ENCODE measurements around the gene CDH4. TPM values are rescaled to one million over a fixed set of nuclear protein-coding genes. Genes with fewer than 3 reads are reported as not detected.

The CDH4 gene
- total RNA-seq, 1 donor = 0.18 TPM

DNA sequence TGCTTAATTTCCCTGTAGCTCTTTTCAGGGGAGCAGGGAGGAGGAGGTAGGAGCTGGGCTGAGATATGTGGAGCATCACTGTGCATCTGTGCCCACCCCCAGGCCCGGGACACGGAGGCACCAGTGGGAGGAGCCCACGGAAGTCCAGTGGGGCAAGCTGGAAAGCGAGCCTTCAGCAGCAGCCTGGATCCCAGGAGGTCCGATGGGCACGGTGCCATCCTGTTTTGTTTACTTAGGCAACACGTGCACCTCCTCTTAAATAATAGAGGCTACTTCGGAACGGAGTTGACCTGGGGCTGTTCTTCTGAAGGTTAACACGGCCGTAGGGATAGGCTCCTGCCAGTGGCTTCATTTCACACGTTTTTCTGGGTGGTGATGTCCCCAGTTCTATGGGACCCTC, 51.6 kb downstream of the CDH4 start:
- DNase-seq (ENCODE audit: low read depth) = no peak
- H3K4me3 ChIP-seq (ENCODE audit: low read depth, low read length) = no peak overlapping the region
- TF ChIP-seq, protein P1, sequence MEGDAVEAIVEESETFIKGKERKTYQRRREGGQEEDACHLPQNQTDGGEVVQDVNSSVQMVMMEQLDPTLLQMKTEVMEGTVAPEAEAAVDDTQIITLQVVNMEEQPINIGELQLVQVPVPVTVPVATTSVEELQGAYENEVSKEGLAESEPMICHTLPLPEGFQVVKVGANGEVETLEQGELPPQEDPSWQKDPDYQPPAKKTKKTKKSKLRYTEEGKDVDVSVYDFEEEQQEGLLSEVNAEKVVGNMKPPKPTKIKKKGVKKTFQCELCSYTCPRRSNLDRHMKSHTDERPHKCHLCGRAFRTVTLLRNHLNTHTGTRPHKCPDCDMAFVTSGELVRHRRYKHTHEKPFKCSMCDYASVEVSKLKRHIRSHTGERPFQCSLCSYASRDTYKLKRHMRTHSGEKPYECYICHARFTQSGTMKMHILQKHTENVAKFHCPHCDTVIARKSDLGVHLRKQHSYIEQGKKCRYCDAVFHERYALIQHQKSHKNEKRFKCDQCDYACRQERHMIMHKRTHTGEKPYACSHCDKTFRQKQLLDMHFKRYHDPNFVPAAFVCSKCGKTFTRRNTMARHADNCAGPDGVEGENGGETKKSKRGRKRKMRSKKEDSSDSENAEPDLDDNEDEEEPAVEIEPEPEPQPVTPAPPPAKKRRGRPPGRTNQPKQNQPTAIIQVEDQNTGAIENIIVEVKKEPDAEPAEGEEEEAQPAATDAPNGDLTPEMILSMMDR (IDR thresholded peaks at IDR 0.05; ENCODE audit: insufficient read depth, low read length) = no peak

DNA sequence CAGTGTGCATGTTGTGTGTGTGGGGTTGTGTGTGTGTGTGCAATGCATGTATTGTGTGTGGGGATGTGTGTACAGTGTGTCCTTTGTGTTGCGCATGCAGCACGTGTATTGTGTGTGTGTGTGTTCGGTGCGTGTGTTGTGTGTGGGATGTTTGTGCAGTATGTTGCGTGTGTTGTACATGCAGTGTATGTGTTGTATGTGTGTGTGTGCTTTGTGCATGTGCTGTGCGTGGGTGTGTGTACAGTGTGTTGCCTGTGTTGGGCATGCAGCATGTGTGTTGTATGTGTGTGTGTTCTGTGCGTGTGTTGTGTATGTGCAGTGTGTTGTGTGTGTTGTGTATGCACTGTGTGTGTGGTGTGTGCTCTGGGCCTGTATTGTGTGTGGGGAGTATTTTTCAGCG, 52.7 kb downstream of the CDH4 start:
- TF ChIP-seq, protein P1 (IDR thresholded peaks at IDR 0.05; ENCODE audit: insufficient read depth, low read length) = no peak
- H3K4me3 ChIP-seq (ENCODE audit: low read depth, low read length) = no peak overlapping the region
- DNase-seq (ENCODE audit: low read depth) = no peak

DNA sequence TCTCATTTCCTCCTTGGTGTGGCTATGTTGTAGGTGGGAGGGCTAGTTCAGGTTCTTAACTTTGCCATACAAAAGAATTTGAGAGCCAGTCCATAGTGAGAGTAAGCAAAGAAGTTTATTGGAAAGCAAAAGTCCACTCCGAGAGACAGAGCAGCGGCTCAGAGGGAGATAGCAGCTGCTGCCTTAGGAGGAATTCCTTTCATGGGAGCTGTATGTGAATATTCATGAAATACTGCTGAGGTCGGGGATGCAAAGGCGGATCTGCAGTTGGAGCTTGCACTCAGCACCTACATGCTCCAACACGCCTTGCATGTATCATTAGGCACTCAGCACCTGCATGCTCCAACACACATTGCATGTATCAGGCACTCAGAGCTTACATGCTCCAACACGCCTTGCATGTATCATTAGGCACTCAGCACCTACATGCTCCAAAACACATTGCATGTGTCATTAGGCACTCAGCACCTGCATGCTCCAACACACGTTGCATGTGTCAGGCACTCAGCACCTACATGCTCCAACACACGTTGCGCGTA, 54.9 kb downstream of the CDH4 start:
- no peak overlapping the region for H3K4me3 ChIP-seq (ENCODE audit: low read depth, low read length)
- TF ChIP-seq, protein P1 (IDR thresholded peaks at IDR 0.05; ENCODE audit: insufficient read depth, low read length) = no peak
- DNase-seq (ENCODE audit: low read depth) = no peak

DNA sequence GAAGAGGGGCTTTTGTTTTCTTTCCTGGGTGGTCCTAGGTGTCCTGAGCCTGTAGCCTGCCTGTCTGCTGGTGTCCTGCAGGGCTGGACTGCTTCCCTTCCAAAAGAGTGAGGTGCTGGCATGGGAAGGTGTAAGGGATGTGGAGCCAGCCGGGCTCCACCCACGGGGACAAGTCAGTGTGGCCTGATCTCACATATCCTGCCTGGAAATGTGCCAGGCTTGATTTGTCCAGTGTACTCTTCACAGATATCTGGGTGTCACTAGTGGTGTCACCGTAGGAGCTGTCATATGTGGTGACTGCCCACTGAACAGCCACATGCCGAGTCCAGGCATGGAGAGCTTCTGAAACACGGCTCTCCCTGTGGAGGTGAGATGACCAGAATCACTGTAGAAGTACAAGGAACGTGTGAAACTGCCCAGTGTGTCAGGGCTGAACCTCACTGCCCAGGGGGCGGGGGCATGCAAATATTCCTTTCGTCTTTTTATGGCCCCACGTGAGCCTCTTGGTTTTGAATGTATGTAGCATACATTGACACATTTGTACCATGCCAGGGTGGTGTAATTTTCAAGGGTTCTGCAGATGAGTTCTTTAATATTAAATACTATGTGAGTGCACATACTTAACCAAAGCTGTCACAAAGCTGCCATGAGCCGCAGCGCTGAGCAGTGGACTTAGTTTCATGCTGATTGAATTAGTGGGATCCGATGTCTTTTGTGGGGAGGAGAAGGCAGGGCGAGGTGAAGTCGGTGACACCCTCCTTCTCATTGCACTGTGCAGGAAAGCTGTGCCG, 55.8 kb downstream of the CDH4 start:
- no peak for DNase-seq (ENCODE audit: low read depth)
- H3K4me3 ChIP-seq (ENCODE audit: low read depth, low read length) = no peak overlapping the region
- TF ChIP-seq, protein P1 (IDR thresholded peaks at IDR 0.05; ENCODE audit: insufficient read depth, low read length) = no peak

DNA sequence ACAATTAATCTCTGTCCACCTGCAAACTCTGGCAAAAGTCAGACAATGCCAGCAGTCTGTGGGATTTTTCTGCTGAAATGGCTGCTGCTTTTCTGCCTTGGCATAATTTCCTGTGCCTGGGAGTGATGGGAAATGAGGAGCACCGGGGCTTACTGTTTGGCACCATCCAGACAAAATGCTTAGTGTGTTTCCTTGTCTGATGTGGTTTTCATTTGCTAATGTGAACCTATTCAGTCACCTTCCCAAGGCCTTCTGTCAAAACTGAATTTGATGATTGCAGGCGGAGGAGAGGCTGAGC, 56.4 kb downstream of the CDH4 start:
- H3K4me3 ChIP-seq (ENCODE audit: low read depth, low read length) = no peak overlapping the region
- no peak for DNase-seq (ENCODE audit: low read depth)
- TF ChIP-seq, protein P1 (IDR thresholded peaks at IDR 0.05; ENCODE audit: insufficient read depth, low read length) = no peak

DNA sequence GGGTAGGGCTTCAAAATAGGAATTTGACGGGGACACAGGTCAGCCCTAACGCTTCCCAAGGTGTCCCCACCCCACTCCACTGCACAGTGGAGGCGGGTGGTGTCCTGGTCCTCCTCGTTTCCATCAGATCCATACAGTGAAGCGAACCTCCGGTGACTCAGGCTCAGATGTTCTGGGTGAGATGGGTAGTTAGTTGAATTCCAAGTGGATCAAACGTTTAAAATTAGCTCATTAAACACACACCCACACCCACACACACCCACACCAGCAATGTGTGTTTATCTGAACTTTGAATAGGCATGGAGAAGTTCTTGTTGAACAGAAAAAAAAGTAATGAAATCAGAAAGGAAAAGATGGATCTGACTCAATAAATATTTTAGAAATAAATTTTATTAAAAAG, 58.9 kb downstream of the CDH4 start:
- TF ChIP-seq, protein P1 (IDR thresholded peaks at IDR 0.05; ENCODE audit: insufficient read depth, low read length) = no peak
- DNase-seq (ENCODE audit: low read depth) = no peak
- H3K4me3 ChIP-seq (ENCODE audit: low read depth, low read length) = no peak overlapping the region
